Breast epithelium (tissue), 4 donors: ENCODE results near the gene ISY1. TPM values are rescaled to one million over a fixed set of nuclear protein-coding genes. Genes with fewer than 3 reads are reported as not detected.

ENCODE experiments used
- DNase-seq, 2 donors: peaks; one replicate each; pipeline ENCODE4 v3.0.0-alpha.2; 2019; ENCODE audit warnings: low spot score in 2 of 2
- H3K27ac ChIP-seq, 2 donors: fragments of 200-600 bp; sonication (generic) in 1 of 2; one replicate each; pipeline ENCODE4 v1.5.1; 2016 to 2019; ENCODE audit warnings: mild to moderate bottlenecking in 1 of 2
- H3K27me3 ChIP-seq, 2 donors: fragments of 200-600 bp; sonication (generic) in 1 of 2; one replicate each; pipeline versions ENCODE4 v1.5.1 to v1.6.0; 2017 to 2019; ENCODE audit warnings: control low read depth in 1 of 2, mild to moderate bottlenecking in 1 of 2
- H3K36me3 ChIP-seq: fragments of 200-600 bp; one replicate; pipeline ENCODE4 v1.5.1; 2019
- H3K4me1 ChIP-seq, 2 donors: fragments of 200-600 bp; sonication (generic); one replicate each; pipeline ENCODE4 v1.5.1; 2016 to 2019; ENCODE audit warnings: control low read depth in 1 of 2
- H3K4me3 ChIP-seq, 3 donors: fragments of 200-600 bp; sonication (generic); 1 replicate in 2 of 3; 2 replicates in 1 of 3; pipeline ENCODE4 v1.5.1; 2016 to 2019; ENCODE audit warnings: mild to moderate bottlenecking in 3 of 3, moderate library complexity in 2 of 3
- H3K9me3 ChIP-seq, 2 donors: fragments of 200-600 bp; sonication (generic) in 1 of 2; one replicate each; pipeline ENCODE4 v1.5.1; 2016 to 2019; ENCODE audit warnings: control low read depth in 1 of 2
- CTCF ChIP-seq, 3 donors: fragments of 450-650 bp; IDR thresholded peaks; one replicate each; pipeline ENCODE4 v1.5.1; 2016 to 2017; ENCODE audit warnings: antibody characterized with exemption in 3 of 3, mild to moderate bottlenecking in 3 of 3, moderate library complexity in 3 of 3
- POLR2A ChIP-seq: fragments of 450-650 bp; IDR thresholded peaks from one replicate; pipeline ENCODE4 v1.6.1; 2016; ENCODE audit warnings: antibody characterized with exemption, mild to moderate bottlenecking, moderate library complexity
- POLR2AphosphoS5 ChIP-seq, 3 donors: sonication (generic); formaldehyde crosslinking; IDR thresholded peaks; one replicate each; pipeline ENCODE4 v1.6.1; 2017; ENCODE audit warnings: antibody characterized with exemption in 3 of 3
- intact Hi-C: fragments of 100-400 bp; cut with DNase I; formaldehyde crosslinking; loops from one replicate; pipeline ENCODE4 v1.15.1; 2023; ENCODE audit warnings: low total_unique reads
- total RNA-seq, 3 donors: library from RNA; depleted of rRNA; stranded (reverse); fragments of >200 nt; gene quantifications; one replicate each; pipeline ENCODE4 v1.1.0, GENCODE V29; 2016

Gene ISY1
- total RNA-seq, 3 donors from 2014 or later: 21.4 to 27.9 (median 21.7) TPM

GRCh38 chr3:129181819-129182218 is 21.0 kb upstream of the ISY1 start:
- Histone ChIP-seq H3K36me3 (no peaks in the 10 kb centered on the region), H3K9me3 (no peaks in the 10 kb centered on the region), H3K4me1 (peaks cover 4 to 23% of the 10 kb centered on the region in 2 donors), H3K27me3 (no peaks in the 10 kb centered on the region), H3K27ac (peak overlapping the region; percentile 96 to 100), H3K4me3 (peak overlapping the region; percentile 94 to 100 (median 96))
- no peak for DNase-seq
- intact Hi-C loops: no loop called here
- TF ChIP-seq POLR2A (no peak), CTCF (IDR thresholded peaks at IDR 0.05) (no peak), POLR2AphosphoS5 (IDR thresholded peaks at IDR 0.05) (no peak)

GRCh38 chr3:129180461-129180860 is 19.6 kb upstream of the ISY1 start:
- H3K4me1 ChIP-seq: peaks cover 4 to 33% of the 10 kb centered on the region in 2 donors
- no peak for DNase-seq

GRCh38 chr3:129176051-129176450 is 15.2 kb upstream of the ISY1 start:
- peak overlapping the region in 1 of 2 donors; percentile 10 for H3K27ac ChIP-seq
- no peaks in the 10 kb centered on the region for H3K27me3 ChIP-seq
- H3K4me3 ChIP-seq: peak overlapping the region in 1 of 3 donors; percentile 10
- H3K36me3 ChIP-seq: peaks cover 5% of the 10 kb centered on the region
- intact Hi-C loops: no loop called here
- H3K4me1 ChIP-seq: peaks cover 8 to 37% of the 10 kb centered on the region in 2 donors
- DNase-seq: no peak
- H3K9me3 ChIP-seq: no peaks in the 10 kb centered on the region
- no peak for TF ChIP-seq POLR2A
- TF ChIP-seq CTCF (IDR thresholded peaks at IDR 0.05): no peak
- TF ChIP-seq POLR2AphosphoS5 (IDR thresholded peaks at IDR 0.05): no peak

More at GRCh38 chr3:129180461-129180860, 19.6 kb upstream of the ISY1 start:
- Histone ChIP-seq H3K9me3 (no peaks in the 10 kb centered on the region), H3K36me3 (no peaks in the 10 kb centered on the region), H3K4me3 (peak overlapping the region; percentile 2 to 96 (median 94)), H3K27ac (peak overlapping the region in 1 of 2 donors; percentile 14), H3K27me3 (no peaks in the 10 kb centered on the region)
- no peak for TF ChIP-seq POLR2A
- TF ChIP-seq CTCF (IDR thresholded peaks at IDR 0.05): no peak
- no peak for TF ChIP-seq POLR2AphosphoS5 (IDR thresholded peaks at IDR 0.05)
- intact Hi-C loops: no loop called here

GRCh38 chr3:129173725-129174124 is 12.9 kb upstream of the ISY1 start:
- Histone ChIP-seq H3K36me3 (peaks cover 12% of the 10 kb centered on the region), H3K4me3 (peak overlapping the region in 1 of 3 donors; percentile 14)

GRCh38 chr3:129173206-129173605 is 12.3 kb upstream of the ISY1 start:
- DNase-seq: no peak
- H3K36me3 ChIP-seq: peaks cover 12% of the 10 kb centered on the region
- peaks cover 8 to 23% of the 10 kb centered on the region in 2 donors for H3K4me1 ChIP-seq
- no peak for TF ChIP-seq POLR2A
- TF ChIP-seq POLR2AphosphoS5 (IDR thresholded peaks at IDR 0.05): no peak
- TF ChIP-seq CTCF (IDR thresholded peaks at IDR 0.05): no peak
- intact Hi-C loops: no loop called here
- H3K4me3 ChIP-seq: no peak overlapping the region
- H3K27me3 ChIP-seq: no peaks in the 10 kb centered on the region
- H3K9me3 ChIP-seq: no peaks in the 10 kb centered on the region
- H3K27ac ChIP-seq: no peak overlapping the region

More at GRCh38 chr3:129173725-129174124, 12.9 kb upstream of the ISY1 start:
- no peaks in the 10 kb centered on the region for H3K27me3 ChIP-seq
- DNase-seq: no peak
- TF ChIP-seq POLR2AphosphoS5 (IDR thresholded peaks at IDR 0.05) (no peak), CTCF (IDR thresholded peaks at IDR 0.05) (no peak), POLR2A (no peak)
- peaks cover 8 to 25% of the 10 kb centered on the region in 2 donors for H3K4me1 ChIP-seq
- H3K27ac ChIP-seq: no peak overlapping the region
- intact Hi-C loops: no loop called here
- no peaks in the 10 kb centered on the region for H3K9me3 ChIP-seq
